ENCODE results near the gene DGKG.

Gene DGKG

DNA sequence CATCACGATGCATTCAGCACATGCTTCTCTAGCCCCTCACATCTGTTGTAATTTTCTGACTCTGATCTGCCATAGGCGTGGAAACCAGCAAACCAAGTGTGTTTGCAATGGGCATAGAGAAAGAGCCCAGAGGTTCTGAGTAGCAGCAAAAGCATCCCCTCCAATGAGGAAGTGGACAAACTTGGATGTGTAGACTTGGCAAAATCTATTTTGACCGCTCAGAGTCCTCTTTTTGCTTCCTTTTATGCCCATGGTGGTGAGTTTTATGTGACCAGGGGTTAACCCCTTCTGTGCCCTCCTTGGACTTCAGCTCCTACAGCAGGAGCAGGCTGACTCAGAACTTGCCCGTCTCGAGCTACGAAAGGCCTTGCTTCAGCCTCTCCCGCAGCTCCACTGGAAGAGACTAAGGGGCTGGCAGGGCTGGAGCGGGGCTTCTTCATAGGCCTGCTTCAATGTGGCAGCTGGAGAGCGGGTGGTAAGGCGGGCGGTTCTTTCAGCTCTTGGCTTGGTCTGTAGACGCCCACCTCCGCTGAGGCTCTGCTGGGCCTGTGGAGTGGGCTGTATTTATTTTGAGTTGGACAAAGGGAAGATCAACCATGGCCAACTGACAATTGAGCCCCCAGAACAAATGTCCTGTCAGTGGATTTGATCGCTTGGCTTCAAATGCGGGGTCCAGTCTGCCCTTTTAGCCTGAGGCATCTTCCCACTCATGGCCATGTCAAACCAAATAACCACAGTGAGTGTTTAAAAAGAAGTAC lies 246.6 kb downstream of the DGKG start:
- TF ChIP-seq, protein P1, sequence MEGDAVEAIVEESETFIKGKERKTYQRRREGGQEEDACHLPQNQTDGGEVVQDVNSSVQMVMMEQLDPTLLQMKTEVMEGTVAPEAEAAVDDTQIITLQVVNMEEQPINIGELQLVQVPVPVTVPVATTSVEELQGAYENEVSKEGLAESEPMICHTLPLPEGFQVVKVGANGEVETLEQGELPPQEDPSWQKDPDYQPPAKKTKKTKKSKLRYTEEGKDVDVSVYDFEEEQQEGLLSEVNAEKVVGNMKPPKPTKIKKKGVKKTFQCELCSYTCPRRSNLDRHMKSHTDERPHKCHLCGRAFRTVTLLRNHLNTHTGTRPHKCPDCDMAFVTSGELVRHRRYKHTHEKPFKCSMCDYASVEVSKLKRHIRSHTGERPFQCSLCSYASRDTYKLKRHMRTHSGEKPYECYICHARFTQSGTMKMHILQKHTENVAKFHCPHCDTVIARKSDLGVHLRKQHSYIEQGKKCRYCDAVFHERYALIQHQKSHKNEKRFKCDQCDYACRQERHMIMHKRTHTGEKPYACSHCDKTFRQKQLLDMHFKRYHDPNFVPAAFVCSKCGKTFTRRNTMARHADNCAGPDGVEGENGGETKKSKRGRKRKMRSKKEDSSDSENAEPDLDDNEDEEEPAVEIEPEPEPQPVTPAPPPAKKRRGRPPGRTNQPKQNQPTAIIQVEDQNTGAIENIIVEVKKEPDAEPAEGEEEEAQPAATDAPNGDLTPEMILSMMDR (IDR thresholded peaks at IDR 0.05; ENCODE audit: insufficient read depth, low read length, missing control alignments) = no peak
- no peak for DNase-seq (ENCODE audit: low read depth, low spot score)
- no peak overlapping the region for H3K4me3 ChIP-seq (ENCODE audit: low read depth, low read length)
- ChIA-PET CTCF (no interaction called here), POLR2A (no interaction called here)

DNA sequence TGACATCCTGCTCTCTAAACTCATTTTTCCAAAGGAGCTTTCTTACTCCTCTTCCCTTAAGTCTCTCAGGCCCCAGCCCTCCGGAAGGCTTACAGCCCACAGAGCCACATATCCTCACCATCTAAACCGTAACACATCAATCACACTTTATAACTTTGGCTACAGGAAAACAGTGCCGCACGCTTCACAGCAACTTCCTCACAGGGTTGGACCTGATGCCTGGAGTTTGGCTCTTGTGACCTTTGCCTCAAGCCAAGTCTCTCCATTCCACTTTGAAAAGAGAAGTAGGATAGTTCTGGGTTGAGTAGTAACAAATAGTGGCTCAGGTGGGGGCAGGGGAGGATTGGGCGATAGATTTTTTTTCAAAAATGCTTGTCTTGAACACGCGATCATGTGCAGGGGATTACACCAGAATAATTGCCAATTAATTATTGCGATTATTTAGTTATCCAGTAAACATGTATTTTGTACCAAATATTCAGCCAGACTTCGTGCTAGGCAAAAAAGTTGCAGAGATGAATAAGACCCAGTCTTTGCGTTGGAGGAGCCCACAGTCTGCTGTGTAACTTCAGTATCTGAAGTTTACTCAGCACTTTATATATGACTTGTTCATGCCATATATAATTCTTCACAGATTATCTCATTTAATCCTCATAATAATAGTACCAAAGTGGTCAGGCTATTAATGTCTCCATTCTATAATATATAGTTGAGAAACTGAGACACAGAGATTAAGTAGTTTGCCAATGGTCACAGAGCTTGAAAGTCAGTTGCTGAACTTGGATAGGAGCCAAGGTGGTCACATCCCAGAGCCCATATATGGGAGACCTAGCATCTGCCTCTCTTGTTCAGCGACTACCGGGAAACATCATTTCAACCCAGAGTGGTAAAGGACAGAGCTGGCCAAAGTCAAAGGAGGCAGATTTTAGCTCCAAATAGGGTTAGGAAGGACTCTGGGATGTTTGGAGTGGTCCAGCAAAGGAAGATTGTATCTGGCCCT lies 250.8 kb downstream of the DGKG start:
- POLR2A ChIA-PET = no interaction called here
- no peak overlapping the region for H3K4me3 ChIP-seq (ENCODE audit: low read depth, low read length)
- DNase-seq (ENCODE audit: low read depth, low spot score) = no peak
- CTCF ChIA-PET = interaction anchor here (0.7 to 1.6 kb wide), 3 partner anchors 49 to 503 kb away, joined by 3 to 4 read pairs (median 3); no protein-coding TSS in a partner anchor
- TF ChIP-seq, protein P1 (IDR thresholded peaks at IDR 0.05; ENCODE audit: insufficient read depth, low read length, missing control alignments) = no peak

DNA sequence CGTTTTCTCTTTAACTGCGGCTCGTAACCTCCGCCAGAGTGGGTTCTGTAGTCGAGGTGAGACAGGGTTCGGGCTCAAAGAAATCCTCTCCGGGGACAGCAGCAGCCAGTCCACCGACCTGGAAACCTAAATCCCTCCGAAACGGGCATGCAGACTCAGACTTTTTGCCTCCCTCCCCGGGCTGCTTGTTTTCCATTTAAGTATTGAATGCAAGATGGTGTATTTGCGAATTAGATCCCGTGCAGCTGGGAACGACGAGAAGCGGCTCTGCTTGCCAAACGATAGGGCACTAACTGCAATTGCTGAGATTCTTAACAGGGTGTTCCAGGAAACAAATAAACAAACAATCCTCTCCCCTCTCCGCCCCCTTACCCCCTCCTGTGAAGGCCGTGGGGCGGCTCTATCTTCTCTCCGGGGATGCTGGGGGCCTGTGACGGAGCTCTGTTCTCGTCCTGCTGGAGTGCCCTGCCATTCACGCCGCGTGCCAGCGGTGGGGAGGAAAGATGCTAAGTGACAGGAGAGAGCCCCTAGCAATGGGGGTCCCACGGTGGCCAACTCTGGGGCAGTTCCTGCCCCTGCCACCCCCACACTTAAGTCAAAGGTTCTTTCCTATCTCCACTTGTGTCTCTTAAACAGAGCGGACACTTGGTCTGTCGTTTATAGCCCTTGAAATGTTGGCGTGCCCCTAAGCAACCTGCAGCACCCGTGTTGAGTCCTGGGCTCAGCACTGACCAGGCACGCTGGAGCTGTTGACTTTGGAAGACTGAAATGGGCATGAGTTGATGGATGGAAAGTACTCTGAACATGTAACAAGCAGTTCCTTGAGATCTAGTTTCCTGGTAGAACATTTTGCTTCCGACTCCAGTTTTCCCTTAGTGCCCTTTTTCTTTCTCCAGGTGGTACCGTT lies 251.9 kb downstream of the DGKG start:
- DNase-seq (ENCODE audit: low read depth, low spot score) = no peak
- TF ChIP-seq, protein P1 (IDR thresholded peaks at IDR 0.05; ENCODE audit: insufficient read depth, low read length, missing control alignments) = no peak
- POLR2A ChIA-PET = no interaction called here
- CTCF ChIA-PET = interaction anchor here (0.8 to 1.6 kb wide), 3 partner anchors 50 to 504 kb away, joined by 3 to 4 read pairs (median 3); no protein-coding TSS in a partner anchor
- peak overlapping the region; percentile 68 for H3K4me3 ChIP-seq (ENCODE audit: low read depth, low read length)

DNA sequence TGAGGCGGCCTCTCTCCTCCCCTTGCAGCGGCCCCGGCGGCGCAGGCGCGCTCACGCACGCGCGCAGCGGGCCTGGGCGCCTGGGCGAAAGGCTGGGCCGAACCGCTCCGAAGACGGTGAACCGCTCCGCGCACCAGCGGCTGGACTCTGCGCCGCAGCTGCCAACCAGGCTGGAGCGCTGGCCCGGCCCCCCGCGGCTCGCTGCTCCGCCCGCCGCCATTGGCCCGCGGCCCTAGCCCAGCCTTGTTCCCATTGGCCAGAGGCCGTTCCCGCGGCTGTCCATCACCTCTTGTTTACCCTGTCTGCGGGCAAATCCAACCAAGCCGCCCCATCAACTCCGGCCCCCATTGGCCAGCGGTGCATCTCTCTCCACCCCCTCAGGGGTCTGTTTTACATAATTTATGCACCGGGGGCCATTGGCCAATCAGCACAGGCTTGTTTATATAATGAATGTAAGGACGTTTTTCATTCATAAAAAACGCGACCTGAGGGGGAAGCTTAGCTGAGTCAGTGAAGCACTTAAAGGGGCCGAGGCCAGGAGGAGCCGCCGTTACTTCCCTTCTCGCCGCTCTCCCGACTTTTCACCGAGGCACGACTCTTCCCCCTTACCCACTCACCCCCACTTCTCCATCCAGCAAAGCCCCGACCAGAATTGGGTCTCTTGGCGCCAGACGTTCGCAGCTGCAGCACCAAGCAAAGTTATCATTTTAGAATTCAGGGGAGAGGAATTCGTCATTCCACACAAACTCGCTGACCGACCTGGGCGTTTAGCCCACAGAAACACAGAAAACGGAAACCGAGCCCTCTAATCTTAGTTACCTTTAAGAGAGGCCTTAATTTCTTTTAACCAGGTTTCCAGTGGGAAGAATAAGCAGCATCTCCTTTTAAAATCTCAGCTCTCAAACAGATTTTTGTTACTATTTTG lies 252.8 kb downstream of the DGKG start, which contains the start of gene ETV5:
Gene ETV5 (minus strand): TSS at position 149 of the 925 bp plus-strand sequence. CDS start 3,221 bp downstream, outside the sequence.
- POLR2A ChIA-PET = interaction anchor here (1.8 kb wide), 1 partner anchor 11 kb away, joined by 14 read pairs; no protein-coding TSS in a partner anchor
- CTCF ChIA-PET = interaction anchor here (1.1 to 1.6 kb wide), 4 partner anchors 12 to 172 kb away, joined by 3 to 5 read pairs (median 4); no protein-coding TSS in a partner anchor

More for the DNA sequence above, 252.8 kb downstream of the DGKG start, which contains the start of gene ETV5:
- H3K4me3 ChIP-seq (ENCODE audit: low read depth, low read length) = peak within 1 kb of the TSS; percentile 86
- DNase-seq (ENCODE audit: low read depth, low spot score) = peak; percentile 99
- TF ChIP-seq, protein P1 (IDR thresholded peaks at IDR 0.05; ENCODE audit: insufficient read depth, low read length, missing control alignments) = no peak

Measured in AG04449 (cell line).